Activated naive CD4-positive, alpha-beta T cell treated with anti-CD3 and anti-CD28 coated beads, Interleukin-2, amount 50 U/mL, for 24 hours (primary cell): ENCODE measurements around the gene ADD2.

ENCODE experiments used
- H3K27ac Mint-ChIP-seq: one replicate; pipeline ENCODE4 v1.8.0; 2021; ENCODE audit warnings: mild to moderate bottlenecking, mixed read lengths
- H3K27me3 Mint-ChIP-seq: one replicate; pipeline ENCODE4 v1.8.0; 2021; ENCODE audit warnings: mixed read lengths
- H3K36me3 Mint-ChIP-seq: one replicate; pipeline ENCODE4 v1.8.0; 2021; ENCODE audit warnings: mixed read lengths
- H3K4me1 Mint-ChIP-seq: one replicate; pipeline ENCODE4 v1.8.0; 2021; ENCODE audit warnings: mixed read lengths
- H3K4me3 Mint-ChIP-seq: one replicate; pipeline ENCODE4 v1.8.0; 2021; ENCODE audit warnings: mild to moderate bottlenecking, mixed read lengths
- H3K9me3 Mint-ChIP-seq: one replicate; pipeline ENCODE4 v1.8.0; 2021; ENCODE audit warnings: mixed read lengths

Gene ADD2

GRCh38 chr2:70724366-70724765, 43.6 kb downstream of the ADD2 start:
- Mint-ChIP-seq H3K4me1 (no peaks in the 10 kb centered on the region), H3K27ac (no peak overlapping the region)

DNA sequence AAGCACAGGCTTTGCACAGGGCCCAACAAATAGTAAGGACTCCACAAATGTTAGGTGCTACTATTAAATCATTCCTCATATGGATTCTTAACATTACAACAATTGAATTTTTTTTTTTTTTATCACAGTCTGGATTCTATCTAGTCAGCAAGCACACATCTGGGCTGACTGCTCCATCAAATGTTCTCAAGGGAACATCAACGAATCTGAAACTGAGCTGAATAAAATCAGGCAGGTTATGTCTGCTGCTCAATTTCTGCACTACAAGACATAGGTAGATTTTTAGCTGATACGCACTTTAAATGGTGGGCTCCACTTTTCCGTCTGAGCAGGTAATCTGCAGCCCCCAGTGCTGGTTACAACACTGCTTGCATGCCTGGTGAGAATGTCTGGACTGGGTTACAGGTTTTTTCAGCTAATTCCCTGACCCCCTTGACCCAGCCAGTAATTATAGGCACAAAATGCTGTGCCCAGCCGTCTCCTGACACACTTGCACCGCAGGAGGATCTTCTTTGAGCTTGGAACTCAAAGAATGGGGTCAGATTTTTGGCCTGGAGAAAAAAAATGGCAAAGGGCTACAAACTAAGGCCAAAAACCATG, 44.6 kb downstream of the ADD2 start:
- H3K4me3 Mint-ChIP-seq: no peak overlapping the region
- no peaks in the 10 kb centered on the region for H3K36me3 Mint-ChIP-seq
- H3K27me3 Mint-ChIP-seq: no peaks in the 10 kb centered on the region
- no peaks in the 10 kb centered on the region for H3K4me1 Mint-ChIP-seq
- H3K27ac Mint-ChIP-seq: no peak overlapping the region
- H3K9me3 Mint-ChIP-seq: no peaks in the 10 kb centered on the region

More at GRCh38 chr2:70724366-70724765, 43.6 kb downstream of the ADD2 start:
- H3K27me3 Mint-ChIP-seq: no peaks in the 10 kb centered on the region
- no peaks in the 10 kb centered on the region for H3K9me3 Mint-ChIP-seq
- no peaks in the 10 kb centered on the region for H3K36me3 Mint-ChIP-seq
- H3K4me3 Mint-ChIP-seq: no peak overlapping the region

DNA sequence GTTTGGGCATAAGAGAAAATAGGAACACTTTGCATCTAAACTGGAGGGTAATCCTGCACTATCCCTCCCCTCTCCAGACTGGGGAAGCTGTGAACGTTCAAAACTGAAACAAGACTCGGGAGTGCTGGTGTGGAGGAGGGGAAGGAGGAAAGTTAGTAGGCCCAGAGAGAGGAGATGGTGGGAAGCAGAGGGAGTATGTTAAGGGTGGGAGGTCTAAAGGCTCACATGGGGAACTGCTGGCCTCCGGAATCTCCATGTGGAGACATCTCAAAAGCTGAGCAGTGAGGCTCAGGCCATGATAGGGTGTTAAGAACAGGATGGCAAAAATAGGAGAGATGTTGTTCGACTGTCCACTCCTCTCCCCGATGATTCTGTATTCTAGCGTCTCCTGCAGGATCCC, 47.9 kb downstream of the ADD2 start:
- H3K27me3 Mint-ChIP-seq: no peaks in the 10 kb centered on the region
- H3K36me3 Mint-ChIP-seq: no peaks in the 10 kb centered on the region
- H3K27ac Mint-ChIP-seq: no peak overlapping the region
- H3K4me3 Mint-ChIP-seq: no peak overlapping the region
- no peaks in the 10 kb centered on the region for H3K4me1 Mint-ChIP-seq
- H3K9me3 Mint-ChIP-seq: no peaks in the 10 kb centered on the region

DNA sequence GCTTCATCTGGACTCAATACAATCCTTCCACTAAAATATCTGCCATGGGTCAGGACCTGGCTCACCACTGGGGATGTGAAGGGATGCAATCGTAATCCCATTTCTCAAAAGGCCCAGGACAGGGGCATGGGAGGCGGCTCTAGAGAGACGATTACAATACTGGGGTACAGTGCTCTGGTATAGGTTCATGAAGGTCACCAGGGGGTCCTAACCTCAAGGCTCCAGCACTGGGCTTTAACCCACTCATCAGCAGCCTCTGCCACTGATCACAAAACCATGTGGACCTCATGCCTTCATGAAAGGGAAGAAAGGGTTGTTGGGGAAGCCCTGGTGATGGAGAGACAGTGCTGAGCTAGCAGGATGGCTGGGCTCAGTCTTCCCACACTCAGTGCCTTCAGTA, 48.8 kb downstream of the ADD2 start:
- H3K4me1 Mint-ChIP-seq: no peaks in the 10 kb centered on the region
- no peaks in the 10 kb centered on the region for H3K27me3 Mint-ChIP-seq
- no peak overlapping the region for H3K27ac Mint-ChIP-seq
- no peaks in the 10 kb centered on the region for H3K9me3 Mint-ChIP-seq
- H3K4me3 Mint-ChIP-seq: no peak overlapping the region
- H3K36me3 Mint-ChIP-seq: no peaks in the 10 kb centered on the region

GRCh38 chr2:70718736-70719135, 49.3 kb downstream of the ADD2 start:
- Mint-ChIP-seq H3K4me1 (no peaks in the 10 kb centered on the region), H3K27me3 (no peaks in the 10 kb centered on the region), H3K27ac (no peak overlapping the region), H3K9me3 (no peaks in the 10 kb centered on the region), H3K4me3 (no peak overlapping the region), H3K36me3 (no peaks in the 10 kb centered on the region)

GRCh38 chr2:70718241-70718640, 49.8 kb downstream of the ADD2 start:
- Mint-ChIP-seq H3K4me1 (no peaks in the 10 kb centered on the region), H3K9me3 (no peaks in the 10 kb centered on the region), H3K4me3 (no peak overlapping the region), H3K27ac (no peak overlapping the region), H3K27me3 (no peaks in the 10 kb centered on the region), H3K36me3 (no peaks in the 10 kb centered on the region)

DNA sequence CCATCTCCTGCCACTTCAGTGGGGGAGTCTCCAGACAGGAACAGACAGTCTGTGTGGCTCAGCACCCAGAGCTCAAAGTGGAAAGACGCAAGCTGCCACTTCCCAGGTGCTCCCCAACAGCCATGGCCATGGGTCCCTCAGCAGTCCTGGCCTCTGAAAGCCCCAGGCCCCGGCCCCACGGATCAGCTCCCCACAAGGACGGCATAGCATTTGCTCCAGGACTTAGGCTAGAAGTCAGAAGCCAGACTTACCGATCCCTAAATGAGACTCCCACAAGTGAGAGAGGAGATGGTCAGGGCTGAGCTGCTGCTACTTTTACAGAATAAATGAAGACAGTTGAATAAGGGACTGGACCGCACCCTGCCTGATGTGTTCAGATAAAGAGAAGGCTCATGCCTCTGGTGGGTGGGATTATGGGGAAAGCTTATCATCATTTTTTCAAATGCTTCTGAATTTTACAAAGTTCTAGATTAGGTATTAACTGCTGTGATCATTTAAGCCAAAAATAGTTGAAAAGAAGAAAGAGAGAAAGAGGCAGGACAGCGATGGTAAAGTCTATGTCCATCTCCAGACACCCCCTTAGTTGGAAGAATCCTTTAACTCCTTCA, 50.5 kb downstream of the ADD2 start:
- H3K4me1 Mint-ChIP-seq: no peaks in the 10 kb centered on the region
- no peaks in the 10 kb centered on the region for H3K9me3 Mint-ChIP-seq
- H3K4me3 Mint-ChIP-seq: no peak overlapping the region
- H3K27ac Mint-ChIP-seq: no peak overlapping the region
- no peaks in the 10 kb centered on the region for H3K36me3 Mint-ChIP-seq
- H3K27me3 Mint-ChIP-seq: no peaks in the 10 kb centered on the region

- no peaks in the 10 kb centered on the region for H3K27me3 Mint-ChIP-seq
- no peaks in the 10 kb centered on the region for H3K4me1 Mint-ChIP-seq
- H3K27ac Mint-ChIP-seq: no peak overlapping the region
- no peak overlapping the region for H3K4me3 Mint-ChIP-seq
- no peaks in the 10 kb centered on the region for H3K36me3 Mint-ChIP-seq
- no peaks in the 10 kb centered on the region for H3K9me3 Mint-ChIP-seq
These were observed 51.0 kb downstream of the ADD2 start for GRCh38 chr2:70716951-70717350.

GRCh38 chr2:70716131-70716743, 51.8 kb downstream of the ADD2 start:
- no peak overlapping the region for H3K27ac Mint-ChIP-seq
- H3K36me3 Mint-ChIP-seq: no peaks in the 10 kb centered on the region
- no peaks in the 10 kb centered on the region for H3K4me1 Mint-ChIP-seq
- H3K9me3 Mint-ChIP-seq: no peaks in the 10 kb centered on the region
- no peak overlapping the region for H3K4me3 Mint-ChIP-seq
- H3K27me3 Mint-ChIP-seq: no peaks in the 10 kb centered on the region

DNA sequence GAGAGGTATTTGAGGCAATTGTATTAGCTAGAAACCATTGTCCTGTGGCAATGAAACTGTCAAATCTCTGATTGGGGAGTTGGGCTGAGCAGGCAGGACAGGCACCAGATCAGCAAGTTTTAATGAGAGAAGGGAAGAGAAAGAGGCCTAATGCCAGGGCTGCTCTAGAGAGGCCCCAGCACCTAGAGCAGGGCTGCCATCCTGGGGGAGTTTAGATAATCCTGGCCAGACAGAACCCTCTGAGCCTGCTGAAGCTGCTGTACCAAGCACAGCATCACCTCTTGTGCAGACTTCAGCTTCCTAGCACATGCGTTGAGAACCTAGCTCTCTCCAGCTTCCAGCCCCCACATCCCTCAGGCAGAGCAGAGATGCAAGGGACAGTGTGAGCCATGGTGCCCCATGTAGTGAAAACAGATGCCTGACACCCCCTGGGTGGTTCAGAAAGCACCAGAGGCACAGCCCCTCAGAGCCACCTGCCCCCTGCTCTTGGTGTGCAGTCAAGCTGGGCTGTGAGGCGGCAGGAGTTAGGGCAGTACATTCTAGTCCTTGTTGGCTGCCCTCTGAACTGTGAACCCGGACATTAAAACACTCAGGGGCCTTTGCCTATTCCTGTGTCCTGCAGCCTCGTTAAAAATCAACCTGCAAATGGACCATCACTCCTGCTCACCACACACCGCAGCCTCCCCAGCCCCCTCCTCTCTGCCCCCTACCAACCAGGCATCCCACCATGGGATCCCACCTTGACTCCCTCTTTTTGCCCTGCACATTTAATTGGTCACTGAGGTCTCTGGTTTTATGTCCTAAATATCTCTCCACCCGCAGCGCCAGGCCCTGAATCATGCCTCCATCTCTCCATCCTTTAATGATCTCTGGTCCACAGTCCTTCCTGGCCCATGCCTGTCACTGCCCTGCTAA, 52.7 kb downstream of the ADD2 start:
- Mint-ChIP-seq H3K27me3 (no peaks in the 10 kb centered on the region), H3K36me3 (no peaks in the 10 kb centered on the region), H3K4me1 (no peaks in the 10 kb centered on the region), H3K9me3 (no peaks in the 10 kb centered on the region), H3K27ac (no peak overlapping the region), H3K4me3 (no peak overlapping the region)

DNA sequence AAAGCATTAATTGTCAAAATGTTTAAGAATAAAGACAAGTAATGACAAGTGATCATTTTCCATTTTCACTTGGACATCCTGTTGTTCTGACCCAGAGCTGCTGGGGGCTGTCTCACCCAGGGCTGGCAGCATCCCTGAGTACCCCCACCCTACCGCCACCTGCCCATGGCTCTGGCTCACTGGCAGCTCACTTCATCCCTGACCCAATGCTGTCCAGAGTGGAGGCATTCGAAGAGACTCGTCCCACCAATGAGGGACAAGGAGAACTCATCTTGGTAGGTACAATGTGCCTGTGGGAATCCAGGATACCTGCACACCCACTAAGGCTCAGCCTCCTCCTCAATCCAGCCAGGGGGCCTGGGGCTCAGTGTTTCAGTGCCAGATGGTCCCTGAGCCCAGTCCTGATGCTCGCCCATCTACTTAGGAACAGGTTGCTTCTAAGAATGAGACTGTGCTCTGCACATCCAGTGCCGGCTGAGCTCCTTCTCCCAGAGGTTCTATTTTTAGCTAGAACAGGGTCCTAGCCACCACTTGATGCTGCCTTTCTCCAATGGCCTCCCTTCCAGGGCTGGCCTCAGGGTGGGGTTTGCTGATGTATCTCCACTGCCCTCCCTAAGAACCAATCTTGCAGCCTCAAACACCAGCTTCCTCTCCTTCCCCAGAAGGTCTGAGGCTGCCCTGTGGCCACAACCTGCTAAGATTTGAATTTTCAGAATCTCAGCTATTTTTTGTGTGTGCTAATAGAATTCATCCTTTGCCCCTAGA, 53.7 kb downstream of the ADD2 start:
- Mint-ChIP-seq H3K36me3 (no peaks in the 10 kb centered on the region), H3K4me1 (no peaks in the 10 kb centered on the region), H3K27me3 (no peaks in the 10 kb centered on the region), H3K27ac (no peak overlapping the region), H3K4me3 (no peak overlapping the region), H3K9me3 (no peaks in the 10 kb centered on the region)

GRCh38 chr2:70712916-70713315, 55.1 kb downstream of the ADD2 start:
- Mint-ChIP-seq H3K27me3 (no peaks in the 10 kb centered on the region), H3K36me3 (no peaks in the 10 kb centered on the region), H3K4me1 (no peaks in the 10 kb centered on the region), H3K9me3 (no peaks in the 10 kb centered on the region), H3K4me3 (no peak overlapping the region), H3K27ac (no peak overlapping the region)

GRCh38 chr2:70711191-70711590, 56.8 kb downstream of the ADD2 start:
- no peaks in the 10 kb centered on the region for H3K9me3 Mint-ChIP-seq
- H3K4me3 Mint-ChIP-seq: no peak overlapping the region
- H3K4me1 Mint-ChIP-seq: no peaks in the 10 kb centered on the region
- H3K27me3 Mint-ChIP-seq: no peaks in the 10 kb centered on the region
- H3K36me3 Mint-ChIP-seq: no peaks in the 10 kb centered on the region
- no peak overlapping the region for H3K27ac Mint-ChIP-seq

GRCh38 chr2:70710038-70710690, 57.8 kb downstream of the ADD2 start:
- H3K27me3 Mint-ChIP-seq: no peaks in the 10 kb centered on the region
- H3K9me3 Mint-ChIP-seq: no peaks in the 10 kb centered on the region
- H3K27ac Mint-ChIP-seq: no peak overlapping the region
- no peak overlapping the region for H3K4me3 Mint-ChIP-seq
- H3K4me1 Mint-ChIP-seq: no peaks in the 10 kb centered on the region
- H3K36me3 Mint-ChIP-seq: no peaks in the 10 kb centered on the region
